ENCODE results near the gene SPACA4.

DNA sequence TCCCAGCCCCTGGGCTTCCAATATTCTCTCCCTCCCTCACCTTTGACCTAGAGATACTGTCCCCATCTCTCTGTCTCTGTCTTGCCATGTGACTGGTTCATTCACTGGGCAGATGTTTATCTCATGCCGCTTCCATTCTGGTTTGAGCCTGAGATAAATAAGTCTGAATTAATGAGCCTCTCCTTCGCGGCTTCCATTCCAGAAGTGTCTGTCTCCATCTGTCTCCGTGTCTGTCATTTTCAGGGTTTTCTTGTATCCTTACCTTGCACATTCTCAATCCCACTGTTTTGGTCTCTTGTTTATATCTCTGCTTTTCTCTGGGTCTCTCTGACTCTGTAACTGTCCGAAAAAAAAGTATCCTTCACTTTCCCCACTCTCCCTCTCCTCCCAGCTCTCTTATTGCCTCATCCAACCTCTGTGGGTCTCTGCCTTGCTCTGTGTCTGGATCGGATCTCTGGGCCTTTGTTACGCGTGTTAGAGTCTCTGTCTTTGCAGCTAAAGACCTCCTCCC is 17.1 kb downstream of the SPACA4 start:
- TF ChIP-seq TAF1 (IDR thresholded peaks at IDR 0.05; ENCODE audit: borderline replicate concordance, low read depth, low read length): no peak
- no peak for TF ChIP-seq POLR2AphosphoS5 (IDR thresholded peaks at IDR 0.05; ENCODE audit: low read depth, low read length)
- TF ChIP-seq POLR2A (IDR thresholded peaks at IDR 0.05; ENCODE audit: low read depth, low read length): no peak

Measured in GM12892 (cell line).